Sigmoid colon (tissue), 4 donors: ENCODE measurements around the gene GPR32.

ENCODE experiments used
- CTCF ChIP-seq, 4 experiments: fragments of 450-650 bp in 3 of 4; fragments of 200-600 bp in 1 of 4; IDR thresholded peaks; one replicate each; pipeline ENCODE4 v1.5.1; 2016 to 2019; ENCODE audit warnings: antibody characterized with exemption in 4 of 4, mild to moderate bottlenecking in 3 of 4, moderate library complexity in 2 of 4
- POLR2A ChIP-seq, 2 donors: fragments of 450-650 bp; IDR thresholded peaks; one replicate each; pipeline ENCODE4 v1.6.1; 2016; ENCODE audit warnings: antibody characterized with exemption in 2 of 2, mild to moderate bottlenecking in 2 of 2, moderate library complexity in 2 of 2
- POLR2AphosphoS5 ChIP-seq, 4 donors: sonication (generic); formaldehyde crosslinking; IDR thresholded peaks; one replicate each; pipeline ENCODE4 v1.6.1; 2017; ENCODE audit warnings: antibody characterized with exemption in 4 of 4

- no peak for TF ChIP-seq POLR2A (IDR thresholded peaks at IDR 0.05)
- TF ChIP-seq CTCF (IDR thresholded peaks at IDR 0.05): no peak
- TF ChIP-seq POLR2AphosphoS5 (IDR thresholded peaks at IDR 0.05): no peak
Observed at GRCh38 chr19:50729894-50730293, 40.4 kb upstream of the GPR32 start.
